OCI-LY1 (cell line): ENCODE data around the gene TRIM37.

ENCODE experiments used
- H2AFZ ChIP-seq: fragments of 200-600 bp; sonication (generic), shearing (Covaris generic); 2 replicates; pipeline ENCODE4 v1.6.0; 2014; ENCODE audit warnings: antibody characterized with exemption, mild to moderate bottlenecking, low read length
- H3F3A ChIP-seq: fragments of 200-600 bp; sonication (generic), shearing (Covaris generic); 2 replicates; pipeline ENCODE4 v1.6.0; 2014; ENCODE audit warnings: mild to moderate bottlenecking, antibody characterized with exemption, low read length, moderate library complexity; ENCODE audit not compliant: insufficient read depth
- H3K27ac ChIP-seq: fragments of 200-600 bp; sonication (generic); 2 replicates; pipeline ENCODE4 v1.5.1; 2014; ENCODE audit warnings: low read length, mixed run types, mild to moderate bottlenecking, low read depth; ENCODE audit not compliant: poor library complexity, severe bottlenecking
- H3K27me3 ChIP-seq: fragments of 200-600 bp; sonication (generic); 2 replicates; pipeline ENCODE4 v1.6.0; 2014; ENCODE audit warnings: antibody characterized with exemption, mild to moderate bottlenecking, low read length, moderate library complexity; ENCODE audit not compliant: insufficient read depth
- H3K36me3 ChIP-seq: fragments of 200-600 bp; sonication (generic); 2 replicates; pipeline ENCODE4 v1.6.1; 2014; ENCODE audit warnings: mild to moderate bottlenecking, antibody characterized with exemption, low read length, moderate library complexity, mixed read lengths; ENCODE audit not compliant: insufficient read depth
- H3K4me1 ChIP-seq: fragments of 200-600 bp; sonication (generic); 2 replicates; pipeline ENCODE4 v1.5.1; 2014; ENCODE audit warnings: mild to moderate bottlenecking, low read length, moderate library complexity; ENCODE audit not compliant: insufficient read depth, severe bottlenecking
- H3K4me2 ChIP-seq: fragments of 200-600 bp; sonication (generic), shearing (Covaris generic); 2 replicates; pipeline ENCODE4 v1.6.1; 2014; ENCODE audit warnings: low read length
- H3K4me3 ChIP-seq: fragments of 200-600 bp; sonication (generic); 2 replicates; pipeline ENCODE4 v1.5.1; 2014; ENCODE audit warnings: low read length, low read depth, mild to moderate bottlenecking, mixed read lengths; ENCODE audit not compliant: poor library complexity, severe bottlenecking
- H3K79me2 ChIP-seq: fragments of 200-600 bp; shearing (Covaris generic); 2 replicates; pipeline ENCODE4 v1.6.1; 2016; ENCODE audit warnings: mixed run types, low read length, mixed read lengths; ENCODE audit not compliant: insufficient read depth
- H3K9ac ChIP-seq: fragments of 200-600 bp; sonication (generic), shearing (Covaris generic); 2 replicates; pipeline ENCODE4 v1.6.1; 2014; ENCODE audit warnings: mild to moderate bottlenecking, low read length, mixed read lengths
- H3K9me2 ChIP-seq: fragments of 200-600 bp; sonication (generic), shearing (Covaris generic); 2 replicates; pipeline ENCODE4 v1.6.1; 2014; ENCODE audit warnings: low read depth, mild to moderate bottlenecking, low read length, mixed read lengths
- H3K9me3 ChIP-seq: fragments of 200-600 bp; shearing (Covaris generic); 2 replicates; pipeline ENCODE4 v1.6.1; 2014; ENCODE audit warnings: low read length, mixed read lengths
- H4K20me1 ChIP-seq: fragments of 200-600 bp; sonication (generic), shearing (Covaris generic); 2 replicates; pipeline ENCODE4 v1.6.0; 2016; ENCODE audit warnings: mild to moderate bottlenecking, low read length; ENCODE audit not compliant: insufficient read depth
- CTCF ChIP-seq: fragments of 200-600 bp; sonication (generic), shearing (Covaris generic); IDR thresholded peaks from 2 replicates; pipeline ENCODE4 v1.5.1; 2017; ENCODE audit warnings: mild to moderate bottlenecking, antibody characterized with exemption, low read length, moderate library complexity, mixed read lengths
- EZH2 ChIP-seq: fragments of 200-600 bp; sonication (generic), shearing (Covaris generic); IDR thresholded peaks from 2 replicates; pipeline ENCODE4 v1.8.0; 2017; ENCODE audit warnings: borderline replicate concordance, mixed run types, mild to moderate bottlenecking, antibody characterized with exemption, low read length, moderate library complexity, mixed read lengths

The TRIM37 gene

GRCh38 chr17:59149051-59149450 is 42.4 kb upstream of the TRIM37 start:
- Histone ChIP-seq H3K79me2 (peaks cover 100% of the 10 kb centered on the region), H3K4me1 (peaks cover 39% of the 10 kb centered on the region), H3K9me2 (no peaks in the 10 kb centered on the region), H3F3A (no peaks in the 10 kb centered on the region), H3K4me2 (no peak overlapping the region), H3K9ac (no peak overlapping the region), H3K36me3 (peaks cover 43% of the 10 kb centered on the region), H3K27ac (no peak overlapping the region), H4K20me1 (no peaks in the 10 kb centered on the region), H3K27me3 (no peaks in the 10 kb centered on the region), H2AFZ (no peak overlapping the region), H3K4me3 (no peak overlapping the region), H3K9me3 (no peaks in the 10 kb centered on the region)
- TF ChIP-seq EZH2 (no peak), CTCF (no peak)

GRCh38 chr17:59145571-59146096 is 39.0 kb upstream of the TRIM37 start:
- Histone ChIP-seq H3K27me3 (no peaks in the 10 kb centered on the region), H3K9me2 (no peaks in the 10 kb centered on the region), H3K36me3 (peaks cover 49% of the 10 kb centered on the region), H3K79me2 (peaks cover 96% of the 10 kb centered on the region), H3K4me2 (no peak overlapping the region), H4K20me1 (no peaks in the 10 kb centered on the region), H2AFZ (no peak overlapping the region), H3K9me3 (no peaks in the 10 kb centered on the region), H3K4me3 (no peak overlapping the region), H3F3A (no peaks in the 10 kb centered on the region), H3K27ac (no peak overlapping the region), H3K9ac (no peak overlapping the region), H3K4me1 (peaks cover 5% of the 10 kb centered on the region)
- TF ChIP-seq EZH2 (no peak), CTCF (no peak)

GRCh38 chr17:59141860-59142259 is 35.2 kb upstream of the TRIM37 start:
- Histone ChIP-seq H3K36me3 (peaks cover 34% of the 10 kb centered on the region), H2AFZ (no peak overlapping the region), H3K4me3 (no peak overlapping the region), H4K20me1 (no peaks in the 10 kb centered on the region), H3K9me2 (no peaks in the 10 kb centered on the region), H3F3A (no peaks in the 10 kb centered on the region), H3K9ac (no peak overlapping the region), H3K9me3 (no peaks in the 10 kb centered on the region), H3K27me3 (no peaks in the 10 kb centered on the region), H3K4me1 (no peaks in the 10 kb centered on the region), H3K27ac (no peak overlapping the region), H3K79me2 (peaks cover 95% of the 10 kb centered on the region), H3K4me2 (no peak overlapping the region)
- TF ChIP-seq EZH2 = no peak
- TF ChIP-seq CTCF = no peak
